Testis (tissue), 3 donors: ENCODE results near the gene NOP9. TPM values are rescaled to one million over a fixed set of nuclear protein-coding genes. Genes with fewer than 3 reads are reported as not detected.
A peak's percentile ranks its signal among the peaks of the same experiment; 100 is the strongest.

Experiments
- DNase-seq: peaks from one replicate; pipeline ENCODE4 v3.0.0-alpha.2; 2019
- H3K27ac ChIP-seq, 2 donors: fragments of 200-600 bp; sonication (generic); one replicate each; pipeline ENCODE4 v1.5.1; 2019
- H3K27me3 ChIP-seq: fragments of 200-600 bp; sonication (generic); one replicate; pipeline ENCODE4 v1.5.1; 2019
- H3K36me3 ChIP-seq: fragments of 200-600 bp; sonication (generic); one replicate; pipeline ENCODE4 v1.5.1; 2017; ENCODE audit warnings: low read depth; ENCODE audit errors: missing control alignments
- H3K4me1 ChIP-seq: fragments of 200-600 bp; sonication (generic); one replicate; pipeline ENCODE4 v1.5.1; 2019
- H3K4me3 ChIP-seq, 2 donors: fragments of 200-600 bp; sonication (generic); one replicate each; pipeline ENCODE4 v1.5.1; 2017 to 2019
- H3K9me3 ChIP-seq: fragments of 200-600 bp; sonication (generic); one replicate; pipeline ENCODE4 v1.5.1; 2017
- POLR2A ChIP-seq: fragments of 450-650 bp; IDR thresholded peaks from one replicate; pipeline ENCODE4 v1.6.1; 2017; ENCODE audit warnings: antibody characterized with exemption, mild to moderate bottlenecking, moderate library complexity
- WGBS, 2 donors: methylation state at CpG; one replicate each; pipeline ENCODE4 v1.1.5; 2018; 5-methylcytosine and 5-hydroxymethylcytosine counted together
- intact Hi-C: fragments of 100-400 bp; cut with DNase I; formaldehyde crosslinking; loops from one replicate; pipeline ENCODE4 v1.15.1; 2023; ENCODE audit warnings: low total_unique reads
- polyA plus RNA-seq: library from polyadenylated mRNA; stranded (reverse); fragments of 350-450 nt; fragmentation: Illumina TruSeq; extraction: RNeasy Lipid Tissue Mini Kit (QIAGEN cat#74804); gene quantifications from one replicate; pipeline ENCODE4 v1.2.3, GENCODE V29; 2014; ENCODE audit warnings: low read depth, low replicate concordance; ENCODE audit not compliant: insufficient read depth
- total RNA-seq, 2 donors: library from RNA; depleted of rRNA; stranded (reverse); fragments of >200 nt; gene quantifications; one replicate each; pipeline ENCODE4 v1.2.3, GENCODE V29; 2016
- TF ChIP-seq, protein P1 (sequence below), 3 experiments: fragments of 450-650 bp in 2 of 3; fragments of 200-600 bp in 1 of 3; sonication (generic) in 1 of 3; IDR thresholded peaks; one replicate each; pipeline ENCODE4 v1.5.1; 2016 to 2019; ENCODE audit warnings: antibody characterized with exemption in 3 of 3, mild to moderate bottlenecking in 2 of 3, moderate library complexity in 1 of 3

Gene NOP9
- total and polyA plus RNA-seq, 3 donors from 2014 or later = 20.1 to 27.6 (median 25.0) TPM

DNA sequence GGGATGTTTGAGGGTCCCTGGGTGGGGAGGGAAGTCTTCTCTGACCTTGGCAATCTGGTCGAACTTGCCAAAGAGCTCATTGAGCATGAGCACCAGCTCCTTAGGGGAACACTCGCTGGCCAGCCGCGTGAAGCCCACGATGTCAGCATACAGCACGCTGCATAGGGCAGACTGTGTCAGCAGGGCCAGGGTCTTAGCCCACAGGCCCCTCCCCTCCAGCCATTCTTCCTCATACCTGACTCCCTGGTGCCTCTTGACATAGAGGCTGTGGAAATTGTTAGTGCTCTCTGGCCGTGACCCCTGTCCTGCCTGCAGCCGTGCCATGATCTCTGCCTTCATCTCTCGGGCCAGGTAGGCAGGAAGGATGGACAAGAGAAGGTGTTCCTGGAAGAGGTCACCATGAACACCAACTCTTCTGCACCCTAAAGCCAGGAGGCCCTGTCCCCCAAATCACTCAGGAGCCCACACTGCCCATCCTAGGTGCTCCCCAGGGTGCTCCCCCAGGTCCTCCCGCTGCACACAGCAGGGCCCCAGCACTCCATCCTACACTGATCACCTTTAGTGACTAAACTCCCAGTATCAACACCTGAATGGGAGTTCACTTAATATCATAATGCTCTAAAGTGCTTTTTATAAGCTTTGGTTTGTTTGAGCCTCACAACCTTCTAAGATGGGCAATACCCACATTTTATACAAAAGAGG, 31.5 kb downstream of the NOP9 start:
- TF ChIP-seq, protein P1, sequence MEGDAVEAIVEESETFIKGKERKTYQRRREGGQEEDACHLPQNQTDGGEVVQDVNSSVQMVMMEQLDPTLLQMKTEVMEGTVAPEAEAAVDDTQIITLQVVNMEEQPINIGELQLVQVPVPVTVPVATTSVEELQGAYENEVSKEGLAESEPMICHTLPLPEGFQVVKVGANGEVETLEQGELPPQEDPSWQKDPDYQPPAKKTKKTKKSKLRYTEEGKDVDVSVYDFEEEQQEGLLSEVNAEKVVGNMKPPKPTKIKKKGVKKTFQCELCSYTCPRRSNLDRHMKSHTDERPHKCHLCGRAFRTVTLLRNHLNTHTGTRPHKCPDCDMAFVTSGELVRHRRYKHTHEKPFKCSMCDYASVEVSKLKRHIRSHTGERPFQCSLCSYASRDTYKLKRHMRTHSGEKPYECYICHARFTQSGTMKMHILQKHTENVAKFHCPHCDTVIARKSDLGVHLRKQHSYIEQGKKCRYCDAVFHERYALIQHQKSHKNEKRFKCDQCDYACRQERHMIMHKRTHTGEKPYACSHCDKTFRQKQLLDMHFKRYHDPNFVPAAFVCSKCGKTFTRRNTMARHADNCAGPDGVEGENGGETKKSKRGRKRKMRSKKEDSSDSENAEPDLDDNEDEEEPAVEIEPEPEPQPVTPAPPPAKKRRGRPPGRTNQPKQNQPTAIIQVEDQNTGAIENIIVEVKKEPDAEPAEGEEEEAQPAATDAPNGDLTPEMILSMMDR (IDR thresholded peaks at IDR 0.05) = no peak
- TF ChIP-seq POLR2A = no peak
- H3K27me3 ChIP-seq = no peaks in the 10 kb centered on the region
- DNase-seq = no peak
- intact Hi-C loops = loop anchor here (5.0 kb wide), 1 partner anchor 101 kb away; no protein-coding TSS in a partner anchor
- H3K36me3 ChIP-seq = no peaks in the 10 kb centered on the region
- H3K27ac ChIP-seq = no peak overlapping the region
- no peak overlapping the region for H3K4me3 ChIP-seq
- no peaks in the 10 kb centered on the region for H3K9me3 ChIP-seq
- peaks cover 21% of the 10 kb centered on the region for H3K4me1 ChIP-seq
- WGBS, 2 donors = 89 to 91% methylated on average over 6 to 10 of the region's 10 CpGs

DNA sequence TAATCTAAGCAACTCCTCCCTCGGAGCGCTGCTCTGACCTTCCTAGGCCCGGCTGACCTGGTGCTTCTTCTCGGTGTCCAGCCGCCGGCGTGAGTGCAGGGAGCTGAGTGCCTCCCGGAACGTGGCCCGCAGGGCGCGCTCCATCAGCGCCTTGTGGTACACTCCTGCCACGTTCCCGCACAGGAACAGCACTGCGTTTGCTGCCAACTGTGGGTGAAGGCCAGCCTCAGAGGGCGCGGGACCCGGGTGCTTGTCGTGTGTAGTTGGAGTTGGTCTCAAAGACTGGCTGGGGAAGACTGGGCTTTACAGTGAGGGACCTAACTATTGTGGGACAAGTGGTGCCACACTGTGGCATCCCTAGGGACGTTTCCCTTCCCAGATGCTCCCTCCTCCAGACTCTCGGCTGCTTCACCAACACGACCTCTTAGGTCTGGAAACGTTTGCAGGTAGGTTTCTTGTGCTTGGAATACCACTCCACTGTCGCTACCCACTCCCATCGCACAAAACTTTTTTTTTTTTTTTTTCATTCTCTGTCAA, 32.1 kb downstream of the NOP9 start:
- Histone ChIP-seq H3K4me1 (peaks cover 21% of the 10 kb centered on the region), H3K27me3 (no peaks in the 10 kb centered on the region), H3K27ac (no peak overlapping the region), H3K9me3 (no peaks in the 10 kb centered on the region), H3K36me3 (no peaks in the 10 kb centered on the region), H3K4me3 (no peak overlapping the region)
- WGBS, 2 donors = 43 to 49% methylated on average over 13 to 22 of the region's 26 CpGs
- intact Hi-C loops = loop anchor here (5.0 kb wide), 1 partner anchor 101 kb away; no protein-coding TSS in a partner anchor
- no peak for TF ChIP-seq POLR2A
- TF ChIP-seq, protein P1 (IDR thresholded peaks at IDR 0.05) = no peak
- DNase-seq = no peak

DNA sequence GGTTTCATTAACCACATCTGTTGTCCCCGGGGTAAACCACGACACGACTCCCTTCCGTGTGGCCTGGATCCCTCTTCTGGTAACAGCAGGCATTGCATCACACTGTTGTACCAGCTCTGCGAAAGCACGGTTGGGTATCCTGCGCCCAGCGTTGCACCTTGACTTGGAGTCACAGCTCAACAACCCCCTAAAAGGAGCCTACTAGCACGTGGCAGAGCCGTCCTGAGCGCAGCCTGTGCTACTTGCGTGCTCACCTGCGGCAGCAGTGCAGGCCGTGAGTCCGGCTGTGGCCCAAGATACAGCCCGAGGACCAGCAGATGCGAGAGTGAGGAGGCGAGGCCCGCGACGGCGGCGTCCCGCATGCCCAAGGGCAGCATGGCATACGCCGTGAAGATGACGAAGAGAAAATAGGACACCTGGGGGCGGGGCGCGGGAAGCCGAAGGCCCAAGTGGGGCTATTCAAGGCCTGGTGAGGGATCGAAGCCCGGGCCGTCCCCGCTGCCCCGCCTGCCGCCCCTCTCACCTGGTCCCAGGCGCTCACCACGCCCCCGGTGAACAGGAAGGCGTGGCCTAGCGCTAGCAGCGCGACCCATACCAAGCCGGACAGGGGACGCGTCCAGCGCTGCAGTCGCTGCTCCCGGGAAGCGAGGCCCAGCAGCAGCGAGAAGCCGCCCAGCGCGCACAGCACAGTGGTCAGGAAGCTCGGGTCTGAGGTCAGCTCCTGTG, 32.8 kb downstream of the NOP9 start:
- 17 to 20% methylated on average over 28 to 56 of the region's 56 CpGs for WGBS, 2 donors
- Histone ChIP-seq H3K4me1 (peaks cover 21% of the 10 kb centered on the region), H3K27me3 (no peaks in the 10 kb centered on the region), H3K27ac (no peak overlapping the region), H3K9me3 (no peaks in the 10 kb centered on the region), H3K36me3 (no peaks in the 10 kb centered on the region), H3K4me3 (no peak overlapping the region)
- intact Hi-C loops = loop anchor here (5.0 kb wide), 1 partner anchor 100 kb away; no protein-coding TSS in a partner anchor
- peak; percentile 79 for DNase-seq
- TF ChIP-seq, protein P1 (IDR thresholded peaks at IDR 0.05) = peak; percentile 49 to 78 (median 72)
- TF ChIP-seq POLR2A = no peak

DNA sequence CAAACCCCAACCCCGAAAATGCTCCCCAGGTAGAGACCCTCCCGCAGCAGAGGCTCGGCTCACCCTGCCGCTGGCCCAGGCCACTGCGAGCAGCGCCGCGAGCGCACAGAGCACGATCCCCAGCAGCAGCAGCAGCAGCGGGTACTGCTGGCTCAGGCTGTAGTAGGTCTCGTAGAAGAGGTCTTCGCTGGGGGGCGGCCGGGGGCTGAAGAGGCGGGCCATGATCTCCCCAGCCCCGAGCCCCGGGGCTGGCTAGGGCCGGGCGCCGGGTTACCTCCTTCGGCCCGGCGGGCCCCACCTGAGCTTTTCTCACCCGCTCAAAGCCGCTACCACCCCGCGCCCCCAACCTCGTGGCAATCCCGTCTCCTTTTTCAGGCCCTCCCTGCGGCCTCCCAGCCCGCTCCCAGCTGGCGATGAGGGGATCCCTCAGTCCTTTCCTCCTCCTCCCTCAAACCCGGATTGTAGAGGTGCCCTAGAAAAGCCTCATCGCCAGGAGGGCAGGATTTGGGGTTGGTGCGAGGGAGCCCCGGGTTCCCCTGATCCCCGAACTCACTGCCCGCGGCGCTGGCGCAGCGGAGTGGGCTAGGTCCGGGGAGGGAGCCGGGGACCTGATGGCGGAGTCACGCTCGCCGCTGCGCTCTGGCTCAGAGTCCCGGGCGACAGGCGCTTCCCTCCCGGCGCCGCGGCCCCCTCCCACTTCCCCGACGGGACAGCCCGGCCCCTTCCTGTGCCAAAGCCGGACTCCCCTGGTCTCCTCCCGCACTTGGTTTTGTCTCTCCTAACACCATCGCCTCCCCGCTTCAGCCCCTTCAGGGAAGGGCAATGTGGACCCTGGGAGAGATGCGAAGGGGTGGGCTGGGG, 35.0 kb downstream of the NOP9 start, which contains the start of gene ADCY4:
Gene ADCY4, minus strand, starts transcription at position 641 of the 861 bp plus-strand sequence. Its CDS starts 419 bp downstream, at position 222.
- intact Hi-C loops = loop anchor here (5.0 kb wide), 1 partner anchor 98 kb away; no protein-coding TSS in a partner anchor
- H3K27me3 ChIP-seq = no peaks in the 10 kb centered on the region
- H3K36me3 ChIP-seq = no peaks in the 10 kb centered on the region
- TF ChIP-seq POLR2A = no peak
- TF ChIP-seq, protein P1 (IDR thresholded peaks at IDR 0.05) = no peak
- H3K9me3 ChIP-seq = no peaks in the 10 kb centered on the region
- H3K4me1 ChIP-seq = peaks cover 21% of the 10 kb centered on the region
- H3K27ac ChIP-seq = peak within 1 kb of the TSS in 1 of 2 donors; percentile 11
- 6 to 19% methylated on average over 9 to 56 of the region's 65 CpGs for WGBS, 2 donors
- peak within 1 kb of the TSS; percentile 32 to 34 for H3K4me3 ChIP-seq
- no peak for DNase-seq
